Right atrium auricular region (tissue), 2 donors: Measurements from ENCODE around the gene CYFIP2. TPM values are rescaled to one million over a fixed set of nuclear protein-coding genes. Genes with fewer than 3 reads are reported as not detected.

Source experiments
- DNase-seq: peaks from one replicate; pipeline ENCODE4 v3.0.0-alpha.2; 2019; ENCODE audit warnings: low spot score
- H3K27ac ChIP-seq, 2 donors: fragments of 200-600 bp; sonication (generic); 1 replicate in 1 of 2; 2 replicates in 1 of 2; pipeline ENCODE4 v1.5.1; 2016 to 2019
- H3K27me3 ChIP-seq, 2 donors: fragments of 200-600 bp; sonication (generic); one replicate each; pipeline versions ENCODE4 v1.5.1 to v1.6.0; 2017 to 2019
- H3K36me3 ChIP-seq: fragments of 200-600 bp; sonication (generic); one replicate; pipeline ENCODE4 v1.5.1; 2016
- H3K4me1 ChIP-seq, 2 donors: fragments of 200-600 bp; sonication (generic); one replicate each; pipeline versions ENCODE4 v1.5.1 to v1.6.0; 2017 to 2019
- H3K4me3 ChIP-seq, 2 donors: fragments of 200-600 bp; sonication (generic); 1 replicate in 1 of 2; 2 replicates in 1 of 2; pipeline ENCODE4 v1.5.1; 2017 to 2019; ENCODE audit warnings: mild to moderate bottlenecking in 1 of 2, moderate library complexity in 1 of 2
- H3K9me3 ChIP-seq, 2 donors: fragments of 200-600 bp; sonication (generic); one replicate each; pipeline ENCODE4 v1.5.1; 2019
- CTCF ChIP-seq, 2 donors: fragments of 200-600 bp; sonication (generic); IDR thresholded peaks; one replicate each; pipeline ENCODE4 v1.5.1; 2019; ENCODE audit warnings: antibody characterized with exemption in 2 of 2
- total RNA-seq, 2 donors: library from RNA; depleted of rRNA; stranded (reverse); fragments of >200 nt; gene quantifications; one replicate each; pipeline ENCODE4 v1.1.0, GENCODE V29; 2016

The CYFIP2 gene
- total RNA-seq, 2 donors from 2014 or later, result 51.5 to 55.4 TPM

- TF ChIP-seq CTCF (IDR thresholded peaks at IDR 0.05), result no peak
- Histone ChIP-seq H3K4me3 (no peak overlapping the region), H3K27ac (no peak overlapping the region), H3K36me3 (no peaks in the 10 kb centered on the region), H3K4me1 (peaks cover 0 to 3% of the 10 kb centered on the region in 2 donors), H3K9me3 (no peaks in the 10 kb centered on the region), H3K27me3 (no peaks in the 10 kb centered on the region)
- DNase-seq, result no peak
Measured at GRCh38 chr5:157248821-157249470, 17.0 kb upstream of the CYFIP2 start.

- TF ChIP-seq CTCF (IDR thresholded peaks at IDR 0.05), result no peak
- H3K27me3 ChIP-seq, result no peaks in the 10 kb centered on the region
- H3K4me1 ChIP-seq, result peaks cover 0 to 3% of the 10 kb centered on the region in 2 donors
- no peak overlapping the region for H3K4me3 ChIP-seq
- no peaks in the 10 kb centered on the region for H3K36me3 ChIP-seq
- no peak for DNase-seq
- no peak overlapping the region for H3K27ac ChIP-seq
- no peaks in the 10 kb centered on the region for H3K9me3 ChIP-seq
Measured at GRCh38 chr5:157252711-157253465, 13.0 kb upstream of the CYFIP2 start.

DNA sequence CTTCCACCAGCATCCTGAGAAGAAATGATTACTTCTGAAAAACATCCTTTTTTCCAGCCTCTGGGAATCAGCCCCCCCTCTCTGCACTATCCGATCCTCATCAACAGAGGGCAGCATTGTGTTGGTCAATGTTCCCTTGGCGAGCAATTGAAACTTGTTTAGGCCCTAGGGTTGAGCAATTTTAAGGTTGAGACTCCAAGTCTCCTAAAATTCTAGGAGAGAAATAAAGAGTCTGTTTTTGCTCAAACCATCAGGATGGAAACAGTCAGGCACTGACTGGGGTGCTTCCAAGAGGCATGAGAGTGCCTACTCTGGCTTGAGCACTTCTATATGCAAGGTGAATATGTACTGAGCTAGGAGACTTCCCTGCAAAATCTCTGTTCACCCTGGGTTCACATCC lies 12.4 kb upstream of the CYFIP2 start:
- DNase-seq, result no peak
- no peaks in the 10 kb centered on the region for H3K27me3 ChIP-seq
- H3K27ac ChIP-seq, result no peak overlapping the region
- H3K36me3 ChIP-seq, result no peaks in the 10 kb centered on the region
- peak; percentile 76 to 89 for TF ChIP-seq CTCF (IDR thresholded peaks at IDR 0.05)
- H3K9me3 ChIP-seq, result no peaks in the 10 kb centered on the region
- no peak overlapping the region for H3K4me3 ChIP-seq
- H3K4me1 ChIP-seq, result peaks cover 0 to 3% of the 10 kb centered on the region in 2 donors

GRCh38 chr5:157258450-157258849 lies 7.5 kb upstream of the CYFIP2 start:
- H3K9me3 ChIP-seq, result no peaks in the 10 kb centered on the region
- no peak for DNase-seq
- TF ChIP-seq CTCF (IDR thresholded peaks at IDR 0.05), result no peak
- no peaks in the 10 kb centered on the region for H3K36me3 ChIP-seq
- H3K4me1 ChIP-seq, result no peaks in the 10 kb centered on the region
- H3K27ac ChIP-seq, result no peak overlapping the region
- no peak overlapping the region for H3K4me3 ChIP-seq
- H3K27me3 ChIP-seq, result no peaks in the 10 kb centered on the region

- Histone ChIP-seq H3K9me3 (no peaks in the 10 kb centered on the region), H3K36me3 (no peaks in the 10 kb centered on the region), H3K4me1 (no peaks in the 10 kb centered on the region), H3K4me3 (no peak overlapping the region), H3K27ac (no peak overlapping the region), H3K27me3 (no peaks in the 10 kb centered on the region)
- no peak for DNase-seq
- no peak for TF ChIP-seq CTCF (IDR thresholded peaks at IDR 0.05)
Measured at GRCh38 chr5:157259699-157260098, 6.2 kb upstream of the CYFIP2 start.
